ENCODE data around the gene SH3PXD2A.

- TF ChIP-seq CTCF (conservative IDR thresholded peaks at IDR 0.05 in 1 of 2, IDR thresholded peaks at IDR 0.05 in 1 of 2; ENCODE audit: extremely low read depth in 1 of 2, insufficient read depth in 1 of 2, low read depth in 1 of 2, low read length in 2 of 2) (no peak), EZH2 (IDR thresholded peaks at IDR 0.05; ENCODE audit: borderline replicate concordance, low read length) (no peak)
Measured at GRCh38 chr10:103803941-103804340, 51.4 kb downstream of the SH3PXD2A start.

All from mammary epithelial cell (primary cell).